Esophagus squamous epithelium (tissue), 5 donors: ENCODE results near the gene FCHSD1. TPM values are rescaled to one million over a fixed set of nuclear protein-coding genes. Genes with fewer than 3 reads are reported as not detected.

Experiments used
- DNase-seq: peaks from one replicate; lab custom pipeline; 2025; lab: John Stamatoyannopoulos, UW
- H3K27ac ChIP-seq, 4 donors: fragments of 200-600 bp; sonication (generic); one replicate each; pipeline ENCODE4 v1.5.1; 2016 to 2019; ENCODE audit warnings: mild to moderate bottlenecking in 1 of 4
- H3K27me3 ChIP-seq, 4 donors: fragments of 200-600 bp; sonication (generic); 1 replicate in 3 of 4; 2 replicates in 1 of 4; pipeline versions ENCODE4 v1.5.1 to v1.6.0; 2017 to 2021; ENCODE audit warnings: antibody characterized with exemption in 1 of 4
- H3K36me3 ChIP-seq, 3 donors: fragments of 200-600 bp; sonication (generic); one replicate each; pipeline ENCODE4 v1.5.1; 2016 to 2019
- H3K4me1 ChIP-seq, 3 donors: fragments of 200-600 bp; sonication (generic); one replicate each; pipeline ENCODE4 v1.5.1; 2017 to 2019
- H3K4me3 ChIP-seq, 4 donors: fragments of 200-600 bp; sonication (generic); 1 replicate in 3 of 4; 2 replicates in 1 of 4; pipeline ENCODE4 v1.5.1; 2016 to 2019; ENCODE audit warnings: mild to moderate bottlenecking in 2 of 4, moderate library complexity in 1 of 4
- H3K9me3 ChIP-seq, 3 donors: fragments of 200-600 bp; sonication (generic); one replicate each; pipeline ENCODE4 v1.5.1; 2016 to 2019
- CTCF ChIP-seq, 6 experiments: fragments of 450-650 bp in 4 of 6; fragments of 200-600 bp in 2 of 6; sonication (generic) in 2 of 6; IDR thresholded peaks; one replicate each; pipeline ENCODE4 v1.5.1; 2016 to 2019; ENCODE audit warnings: antibody characterized with exemption in 6 of 6, mild to moderate bottlenecking in 4 of 6, moderate library complexity in 4 of 6
- POLR2A ChIP-seq, 4 donors: fragments of 450-650 bp; IDR thresholded peaks; one replicate each; pipeline ENCODE4 v1.6.1; 2017; ENCODE audit warnings: antibody characterized with exemption in 4 of 4, mild to moderate bottlenecking in 4 of 4, moderate library complexity in 3 of 4
- WGBS, 2 donors: methylation state at CpG; one replicate each; pipeline ENCODE4 v1.1.5; 2018; 5-methylcytosine and 5-hydroxymethylcytosine counted together
- intact Hi-C: fragments of 100-400 bp; cut with DNase I; formaldehyde crosslinking; loops from one replicate; pipeline ENCODE4 v1.15.0; 2022
- total RNA-seq, 4 donors: library from RNA; depleted of rRNA; stranded (reverse); fragments of >200 nt; gene quantifications; one replicate each; pipeline ENCODE4 v1.1.0, GENCODE V29; 2016
- donor health status: DM: yes; HTN: yes; CAD: no.

Gene FCHSD1
- total RNA-seq, 4 donors from 2014 or later = 6.0 to 27.7 (median 10.4) TPM

GRCh38 chr5:141602606-141603005 lies 48.6 kb downstream of the FCHSD1 start:
- Histone ChIP-seq H3K27me3 (no peaks in the 10 kb centered on the region), H3K4me1 (peaks cover 11 to 67% (median 22%) of the 10 kb centered on the region in 3 donors), H3K36me3 (no peaks in the 10 kb centered on the region), H3K27ac (peak overlapping the region in 3 of 4 donors; percentile 1 to 87 (median 72)), H3K9me3 (no peaks in the 10 kb centered on the region), H3K4me3 (no peak overlapping the region)
- intact Hi-C loops = no loop called here
- TF ChIP-seq POLR2A (IDR thresholded peaks at IDR 0.05) (no peak), CTCF (IDR thresholded peaks at IDR 0.05) (no peak)
- WGBS, 2 donors = 83 to 86% methylated on average over 1 of the region's 1 CpG
- DNase-seq = no peak

GRCh38 chr5:141598391-141599345 lies 52.5 kb downstream of the FCHSD1 start:
- Histone ChIP-seq H3K27me3 (no peaks in the 10 kb centered on the region), H3K4me3 (no peak overlapping the region), H3K4me1 (peaks cover 8 to 51% (median 17%) of the 10 kb centered on the region in 3 donors), H3K9me3 (no peaks in the 10 kb centered on the region), H3K27ac (no peak overlapping the region), H3K36me3 (peaks cover 0 to 15% (median 0%) of the 10 kb centered on the region in 3 donors)
- no peak for DNase-seq
- intact Hi-C loops = no loop called here
- WGBS, 2 donors = 59% methylated on average over 3 of the region's 3 CpGs
- TF ChIP-seq CTCF (IDR thresholded peaks at IDR 0.05) (no peak), POLR2A (IDR thresholded peaks at IDR 0.05) (no peak)

GRCh38 chr5:141597814-141598213 lies 53.4 kb downstream of the FCHSD1 start:
- WGBS, 2 donors = 91 to 92% methylated on average over 1 to 2 of the region's 2 CpGs
- intact Hi-C loops = no loop called here
- Histone ChIP-seq H3K27me3 (no peaks in the 10 kb centered on the region), H3K27ac (peak overlapping the region in 3 of 4 donors; percentile 3 to 35 (median 24)), H3K36me3 (peaks cover 0 to 23% (median 0%) of the 10 kb centered on the region in 3 donors), H3K9me3 (no peaks in the 10 kb centered on the region), H3K4me1 (peaks cover 0 to 44% (median 11%) of the 10 kb centered on the region in 3 donors), H3K4me3 (no peak overlapping the region)
- no peak for DNase-seq
- TF ChIP-seq CTCF (IDR thresholded peaks at IDR 0.05) (no peak), POLR2A (IDR thresholded peaks at IDR 0.05) (no peak)

GRCh38 chr5:141597394-141597793 lies 53.8 kb downstream of the FCHSD1 start:
- TF ChIP-seq CTCF (IDR thresholded peaks at IDR 0.05) (no peak), POLR2A (IDR thresholded peaks at IDR 0.05) (no peak)
- Histone ChIP-seq H3K27ac (peak overlapping the region in 3 of 4 donors; percentile 3 to 35 (median 24)), H3K4me1 (peaks cover 0 to 45% (median 11%) of the 10 kb centered on the region in 3 donors), H3K36me3 (peaks cover 0 to 25% (median 0%) of the 10 kb centered on the region in 3 donors), H3K4me3 (no peak overlapping the region), H3K27me3 (no peaks in the 10 kb centered on the region), H3K9me3 (no peaks in the 10 kb centered on the region)
- 40 to 48% methylated on average over 2 of the region's 2 CpGs for WGBS, 2 donors
- intact Hi-C loops = no loop called here
- no peak for DNase-seq

- DNase-seq = no peak
- Histone ChIP-seq H3K9me3 (no peaks in the 10 kb centered on the region), H3K4me1 (peaks cover 0 to 44% (median 8%) of the 10 kb centered on the region in 3 donors), H3K27ac (peak overlapping the region in 1 of 4 donors; percentile 3), H3K4me3 (no peak overlapping the region), H3K36me3 (peaks cover 0 to 25% (median 0%) of the 10 kb centered on the region in 3 donors), H3K27me3 (no peaks in the 10 kb centered on the region)
- TF ChIP-seq POLR2A (IDR thresholded peaks at IDR 0.05) = no peak
- TF ChIP-seq CTCF (IDR thresholded peaks at IDR 0.05) = no peak
- WGBS, 2 donors = 94% methylated on average over 1 of the region's 1 CpG
- intact Hi-C loops = no loop called here
Observed at GRCh38 chr5:141596867-141597266, 54.4 kb downstream of the FCHSD1 start.
